HEK293 (cell line): ENCODE results near the gene IGFN1.

ENCODE experiments used
- CTCF ChIA-PET: fragments of 350-600 bp; formaldehyde crosslinking; extraction: SDS; loops from one replicate; lab custom pipeline; 2021; ENCODE audit warnings: antibody characterized with exemption; lab: Yijun Ruan, JAX
- POLR2A ChIA-PET: fragments of 300-600 bp; formaldehyde crosslinking; extraction: SDS; loops from one replicate; lab custom pipeline; 2020; ENCODE audit warnings: antibody characterized with exemption, inconsistent platforms; lab: Yijun Ruan, JAX
- H3K27ac ChIP-seq: fragments of 200-500 bp; sonication (Bioruptor generic); 2 replicates; pipeline ENCODE4 v1.5.1; 2014; ENCODE audit warnings: low read depth, low read length, control low read depth, inconsistent platforms; ENCODE audit errors: extremely low read depth
- H3K36me3 ChIP-seq, 2 experiments: fragments of 200-500 bp in 1 of 2; sonication (Bioruptor generic) in 1 of 2; 1 replicate in 1 of 2; 2 replicates in 1 of 2; pipeline ENCODE4 v1.5.1; 2014 to 2017; ENCODE audit warnings: inconsistent platforms in 2 of 2, low read length in 2 of 2; ENCODE audit not compliant: control insufficient read depth in 2 of 2, insufficient read depth in 1 of 2
- H3K4me1 ChIP-seq: fragments of 200-500 bp; sonication (Bioruptor generic); 2 replicates; pipeline ENCODE4 v1.5.1; 2014; ENCODE audit warnings: mild to moderate bottlenecking, low read length, inconsistent platforms; ENCODE audit not compliant: control insufficient read depth, insufficient read depth
- H3K4me3 ChIP-seq: 2 replicates; pipeline ENCODE4 v1.5.1; 2011; ENCODE audit warnings: low read depth, mild to moderate bottlenecking, control low read depth, low read length, moderate library complexity
- H3K9me3 ChIP-seq: fragments of 200-500 bp; sonication (Bioruptor generic); 2 replicates; pipeline ENCODE4 v1.5.1; 2014; ENCODE audit warnings: low read depth, low read length, inconsistent platforms; ENCODE audit not compliant: control insufficient read depth, insufficient read depth
- EGR2 ChIP-seq: fragments of 450-650 bp; formaldehyde crosslinking; IDR thresholded peaks from 2 replicates; pipeline ENCODE4 v1.5.1; 2016; ENCODE audit warnings: low read depth, missing biosample characterization, missing genetic modification characterization
- GLI4 ChIP-seq: fragments of 450-650 bp; formaldehyde crosslinking; IDR thresholded peaks from 2 replicates; pipeline ENCODE4 v1.5.1; 2016; ENCODE audit warnings: missing biosample characterization, missing genetic modification characterization
- KLF17 ChIP-seq: fragments of 450-650 bp; formaldehyde crosslinking; IDR thresholded peaks from 2 replicates; pipeline ENCODE4 v1.5.1; 2016; ENCODE audit warnings: missing biosample characterization, missing genetic modification characterization
- PATZ1 ChIP-seq: fragments of 450-650 bp; formaldehyde crosslinking; IDR thresholded peaks from 2 replicates; pipeline ENCODE4 v1.5.1; 2016; ENCODE audit warnings: missing biosample characterization, missing genetic modification characterization
- PRDM10 ChIP-seq: fragments of 450-650 bp; formaldehyde crosslinking; IDR thresholded peaks from 2 replicates; pipeline ENCODE4 v1.5.1; 2016; ENCODE audit warnings: missing biosample characterization, missing genetic modification characterization
- TRIM28 ChIP-seq: IDR thresholded peaks from 2 replicates; pipeline ENCODE4 v1.6.1; 2011; ENCODE audit warnings: low read length, control low read depth, borderline replicate concordance
- ZBTB6 ChIP-seq: fragments of 450-650 bp; formaldehyde crosslinking; IDR thresholded peaks from 2 replicates; pipeline ENCODE4 v1.5.1; 2017; ENCODE audit warnings: missing biosample characterization, missing genetic modification characterization
- ZBTB7A ChIP-seq: fragments of 450-650 bp; formaldehyde crosslinking; IDR thresholded peaks from 2 replicates; pipeline ENCODE4 v1.5.1; 2016; ENCODE audit warnings: low read depth, missing biosample characterization, missing genetic modification characterization
- ZFHX2 ChIP-seq: fragments of 450-650 bp; formaldehyde crosslinking; conservative IDR thresholded peaks from 2 replicates; pipeline ENCODE4 v1.5.1; 2016; ENCODE audit warnings: missing biosample characterization, missing genetic modification characterization
- ZNF114 ChIP-seq: fragments of 450-650 bp; formaldehyde crosslinking; IDR thresholded peaks from 2 replicates; pipeline ENCODE4 v1.5.0; 2017; ENCODE audit warnings: missing biosample characterization, missing genetic modification characterization
- ZNF221 ChIP-seq: fragments of 450-650 bp; formaldehyde crosslinking; IDR thresholded peaks from 2 replicates; pipeline ENCODE4 v1.5.1; 2017; ENCODE audit warnings: missing biosample characterization, missing genetic modification characterization, borderline replicate concordance
- ZNF266 ChIP-seq: fragments of 450-650 bp; formaldehyde crosslinking; IDR thresholded peaks from 2 replicates; pipeline ENCODE4 v1.5.1; 2016; ENCODE audit warnings: missing biosample characterization, missing genetic modification characterization, low read depth
- ZNF555 ChIP-seq: fragments of 450-650 bp; formaldehyde crosslinking; conservative IDR thresholded peaks from 2 replicates; pipeline ENCODE4 v1.5.1; 2017; ENCODE audit warnings: missing biosample characterization, mild to moderate bottlenecking, missing genetic modification characterization, inconsistent platforms
- ZNF558 ChIP-seq: fragments of 450-650 bp; formaldehyde crosslinking; IDR thresholded peaks from 2 replicates; pipeline ENCODE4 v1.5.1; 2016; ENCODE audit warnings: missing biosample characterization, missing genetic modification characterization
- ZNF571 ChIP-seq: fragments of 450-650 bp; formaldehyde crosslinking; IDR thresholded peaks from 2 replicates; pipeline ENCODE4 v1.5.0; 2017; ENCODE audit warnings: missing biosample characterization, missing genetic modification characterization
- ZNF626 ChIP-seq: fragments of 450-650 bp; sonication (Bioruptor Pico); formaldehyde crosslinking; IDR thresholded peaks from 2 replicates; pipeline ENCODE4 v1.5.1; 2018; ENCODE audit warnings: missing biosample characterization, missing genetic modification characterization, inconsistent platforms

Gene IGFN1

GRCh38 chr1:201251851-201252430, 61.3 kb downstream of the IGFN1 start:
- Histone ChIP-seq H3K36me3 (no peaks in the 10 kb centered on the region), H3K4me1 (no peaks in the 10 kb centered on the region), H3K27ac (no peak overlapping the region), H3K4me3 (no peak overlapping the region), H3K9me3 (no peaks in the 10 kb centered on the region)
- ChIA-PET POLR2A (no interaction called here), CTCF (interaction anchor here (0.6 to 6.5 kb wide), 5 partner anchors 82 to 630 kb away, joined by 3 to 145 read pairs (median 3); no protein-coding TSS in a partner anchor)
- TF ChIP-seq EGR2 (tag by site-specific recombination) (no peak; the same call in 1 of the 2 replicates), PATZ1 (tag by site-specific recombination) (no peak), ZFHX2 (tag by site-specific recombination) (peak; percentile 34)

GRCh38 chr1:201252944-201253371, 62.3 kb downstream of the IGFN1 start:
- no peak overlapping the region for H3K27ac ChIP-seq
- TF ChIP-seq ZBTB7A (tag by site-specific recombination) = no peak
- TF ChIP-seq ZNF571 (tag by site-specific recombination) = no peak
- TF ChIP-seq EGR2 (tag by site-specific recombination) = no peak
- no peak for TF ChIP-seq GLI4
- no peak for TF ChIP-seq ZNF221 (tag by site-specific recombination)
- no peak for TF ChIP-seq ZNF555 (tag by site-specific recombination)
- no peak for TF ChIP-seq ZBTB6 (tag by site-specific recombination)
- TF ChIP-seq ZNF626 (tag by site-specific recombination) = no peak
- TF ChIP-seq KLF17 (tag by site-specific recombination) = no peak
- no peak for TF ChIP-seq ZNF114
- TF ChIP-seq PRDM10 (tag by site-specific recombination) = no peak
- TF ChIP-seq ZNF266 (tag by site-specific recombination) = no peak
- no peak for TF ChIP-seq ZNF558 (tag by site-specific recombination)
- TF ChIP-seq TRIM28 = no peak
- no peak overlapping the region for H3K4me3 ChIP-seq
- no peaks in the 10 kb centered on the region for H3K36me3 ChIP-seq
- POLR2A ChIA-PET = no interaction called here
- H3K4me1 ChIP-seq = no peaks in the 10 kb centered on the region
- H3K9me3 ChIP-seq = no peaks in the 10 kb centered on the region
- CTCF ChIA-PET = interaction anchor here (1.6 to 6.5 kb wide), 3 partner anchors 94 to 153 kb away, joined by 4 to 145 read pairs (median 35); no protein-coding TSS in a partner anchor
